ENCODE data around the gene RANBP9.
A peak's percentile ranks its signal among the peaks of the same experiment; 100 is the strongest.

RANBP9 gene

GRCh38 chr6:13711324-13711732 is 307 bp downstream of the RANBP9 start:
- peak; percentile 6 for ATAC-seq
- no peak for TF ChIP-seq ISL1 (CRISPR knock-in tag; IDR thresholded peaks at IDR 0.05)
- TF ChIP-seq TSHZ2 (CRISPR knock-in tag; IDR thresholded peaks at IDR 0.05) = no peak
- TF ChIP-seq TCF4 (CRISPR knock-in tag; IDR thresholded peaks at IDR 0.05; ENCODE audit: borderline replicate concordance) = no peak
- TF ChIP-seq CREB5 (CRISPR knock-in tag; IDR thresholded peaks at IDR 0.05; ENCODE audit: low read depth) = no peak
- no peak for TF ChIP-seq ZC3H10 (CRISPR knock-in tag; IDR thresholded peaks at IDR 0.05)
- no peak for TF ChIP-seq ZNF565 (CRISPR knock-in tag; conservative IDR thresholded peaks at IDR 0.05; ENCODE audit: low read depth)
- TF ChIP-seq SNAI2 (CRISPR knock-in tag; IDR thresholded peaks at IDR 0.05) = no peak
- no peak for TF ChIP-seq GLIS3 (CRISPR knock-in tag; IDR thresholded peaks at IDR 0.05)
- TF ChIP-seq ZFP30 (CRISPR knock-in tag; IDR thresholded peaks at IDR 0.05) = no peak
- no peak for TF ChIP-seq CSDC2 (CRISPR knock-in tag; IDR thresholded peaks at IDR 0.05)
- TF ChIP-seq ZNF70 (CRISPR knock-in tag; IDR thresholded peaks at IDR 0.05) = no peak
- TF ChIP-seq PPARA (CRISPR knock-in tag; IDR thresholded peaks at IDR 0.05; ENCODE audit: borderline replicate concordance) = no peak
- no peak for TF ChIP-seq POU6F1 (CRISPR knock-in tag; IDR thresholded peaks at IDR 0.05; ENCODE audit: borderline replicate concordance, low read depth)
- no peak for TF ChIP-seq TOX (CRISPR knock-in tag; IDR thresholded peaks at IDR 0.05; ENCODE audit: borderline replicate concordance)
- no peak for TF ChIP-seq RARB (CRISPR knock-in tag; IDR thresholded peaks at IDR 0.05)
- no peak for TF ChIP-seq PATZ1 (CRISPR knock-in tag; IDR thresholded peaks at IDR 0.05; ENCODE audit: borderline replicate concordance)

- peak; percentile 21 for ATAC-seq
- TF ChIP-seq ISL1 (CRISPR knock-in tag; IDR thresholded peaks at IDR 0.05) = no peak
- no peak for TF ChIP-seq RARB (CRISPR knock-in tag; IDR thresholded peaks at IDR 0.05)
- TF ChIP-seq SNAI2 (CRISPR knock-in tag; IDR thresholded peaks at IDR 0.05) = no peak
- TF ChIP-seq ZNF565 (CRISPR knock-in tag; conservative IDR thresholded peaks at IDR 0.05; ENCODE audit: low read depth) = no peak
- TF ChIP-seq OSR1 (CRISPR knock-in tag; IDR thresholded peaks at IDR 0.05) = no peak
- TF ChIP-seq PPARA (CRISPR knock-in tag; IDR thresholded peaks at IDR 0.05; ENCODE audit: borderline replicate concordance) = no peak
- TF ChIP-seq ARNTL (CRISPR knock-in tag; IDR thresholded peaks at IDR 0.05; ENCODE audit: borderline replicate concordance, low read depth) = no peak
- no peak for TF ChIP-seq BACH2 (CRISPR knock-in tag; IDR thresholded peaks at IDR 0.05; ENCODE audit: borderline replicate concordance)
- TF ChIP-seq ZFP3 (CRISPR knock-in tag; IDR thresholded peaks at IDR 0.05) = no peak
- no peak for TF ChIP-seq POU6F1 (CRISPR knock-in tag; IDR thresholded peaks at IDR 0.05; ENCODE audit: borderline replicate concordance, low read depth)
- TF ChIP-seq GLIS3 (CRISPR knock-in tag; IDR thresholded peaks at IDR 0.05) = no peak
- TF ChIP-seq ZNF70 (CRISPR knock-in tag; IDR thresholded peaks at IDR 0.05) = no peak
- no peak for TF ChIP-seq TOX (CRISPR knock-in tag; IDR thresholded peaks at IDR 0.05; ENCODE audit: borderline replicate concordance)
- TF ChIP-seq CSRNP3 (CRISPR knock-in tag; IDR thresholded peaks at IDR 0.05) = no peak
- no peak for TF ChIP-seq ZC3H10 (CRISPR knock-in tag; IDR thresholded peaks at IDR 0.05)
- no peak for TF ChIP-seq ESRRG (CRISPR knock-in tag; IDR thresholded peaks at IDR 0.05)
- TF ChIP-seq CREB5 (CRISPR knock-in tag; IDR thresholded peaks at IDR 0.05; ENCODE audit: low read depth) = no peak
- TF ChIP-seq TCF4 (CRISPR knock-in tag; IDR thresholded peaks at IDR 0.05; ENCODE audit: borderline replicate concordance) = no peak
Observed at GRCh38 chr6:13710552-13711323, 897 bp downstream of the RANBP9 start.

Measured in SK-N-SH treated with all-trans-retinoic acid at 6 μM for 48 hours (cell line).